ENCODE measurements around the gene NCAM2. TPM values are rescaled to one million over a fixed set of nuclear protein-coding genes. Genes with fewer than 3 reads are reported as not detected.
"Not testable (repeated sequence)": the region's sequence is repeated elsewhere in the genome, so short reads cannot be mapped to it uniquely, and the experiment has no call there.

The NCAM2 gene
- total RNA-seq, 2 experiments from 2014 or later: not detected

DNA sequence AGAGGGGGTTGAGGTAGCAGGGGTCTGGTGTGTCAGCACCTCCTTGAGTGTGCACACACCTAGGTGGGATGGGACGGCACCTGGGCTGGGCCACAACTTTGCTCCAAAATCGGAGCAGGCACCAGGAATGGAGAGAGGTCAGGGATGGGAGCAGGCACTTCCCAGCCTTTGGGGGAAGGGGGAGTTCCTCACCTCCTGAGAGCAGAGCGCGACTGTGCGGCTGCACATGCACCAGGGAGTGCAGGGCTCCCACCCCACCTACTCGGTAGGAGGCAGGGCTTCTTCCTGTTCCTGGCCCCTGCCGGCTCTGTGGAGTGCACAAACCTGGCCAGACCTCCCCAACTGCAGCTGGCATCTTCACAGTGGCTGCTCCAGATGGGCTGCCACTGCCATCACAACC lies 399.3 kb downstream of the NCAM2 start:
- ChIA-PET POLR2A (no interaction called here), CTCF (no interaction called here)
- Mint-ChIP-seq H3K36me3 (ENCODE audit: low read depth) (no peaks in the 10 kb centered on the region), H3K27ac (no peak overlapping the region), H3K9me3 (ENCODE audit: insufficient read depth) (peaks cover 6% of the 10 kb centered on the region), H3K4me3 (no peak overlapping the region), H3K4me1 (ENCODE audit: low read depth) (no peaks in the 10 kb centered on the region), H3K27me3 (ENCODE audit: low read depth) (no peaks in the 10 kb centered on the region)
- ATAC-seq: no peak
- no peak for DNase-seq

DNA sequence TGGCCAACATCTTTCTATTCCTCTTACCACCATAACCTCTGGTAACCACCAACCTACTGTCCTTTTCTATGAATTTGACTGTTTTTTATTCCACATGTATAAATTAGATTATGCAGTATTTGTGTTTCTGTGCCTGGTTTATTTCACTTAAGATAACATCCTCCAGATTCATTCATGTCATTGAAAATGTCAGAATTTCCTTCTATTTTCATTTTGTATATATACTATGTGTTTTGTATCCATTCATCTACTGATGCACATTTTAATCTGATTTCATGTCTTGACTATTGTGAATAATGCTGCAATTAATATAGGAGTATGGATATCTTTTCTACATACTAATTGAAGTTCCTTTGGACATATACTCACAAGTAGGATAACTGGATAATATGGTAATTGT lies 403.2 kb downstream of the NCAM2 start:
- H3K9me3 Mint-ChIP-seq (ENCODE audit: insufficient read depth): peaks cover 16% of the 10 kb centered on the region
- H3K36me3 Mint-ChIP-seq (ENCODE audit: low read depth): no peaks in the 10 kb centered on the region
- H3K27me3 Mint-ChIP-seq (ENCODE audit: low read depth): no peaks in the 10 kb centered on the region
- no peak for DNase-seq
- H3K27ac Mint-ChIP-seq: no peak overlapping the region
- ATAC-seq: no peak
- H3K4me1 Mint-ChIP-seq (ENCODE audit: low read depth): no peaks in the 10 kb centered on the region
- ChIA-PET POLR2A (no interaction called here), CTCF (no interaction called here)
- H3K4me3 Mint-ChIP-seq: no peak overlapping the region

DNA sequence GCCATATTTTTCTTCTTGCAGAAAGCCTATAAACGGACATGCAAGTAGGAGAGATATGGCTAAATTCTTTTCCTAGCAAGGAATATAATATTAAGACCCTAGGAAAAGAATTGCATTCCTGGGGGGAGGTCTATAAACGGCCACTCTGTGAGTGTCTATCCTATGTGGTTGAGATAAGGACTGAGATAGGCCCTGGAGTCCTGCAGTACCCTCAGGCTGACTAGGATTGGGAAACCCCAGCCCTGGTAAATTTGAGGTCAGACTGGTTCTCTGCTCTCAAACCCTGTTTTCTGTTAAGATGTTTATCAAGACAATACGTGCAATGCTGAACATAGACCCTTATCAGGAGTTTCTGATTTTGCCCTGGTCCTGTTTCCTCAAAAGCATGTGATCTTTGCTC lies 404.0 kb downstream of the NCAM2 start:
- DNase-seq; H3K4me1 Mint-ChIP-seq (ENCODE audit: low read depth); H3K27ac Mint-ChIP-seq; POLR2A ChIA-PET; H3K27me3 Mint-ChIP-seq (ENCODE audit: low read depth); ATAC-seq; H3K36me3 Mint-ChIP-seq (ENCODE audit: low read depth); CTCF ChIA-PET; H3K4me3 Mint-ChIP-seq: not testable (repeated sequence)
- H3K9me3 Mint-ChIP-seq (ENCODE audit: insufficient read depth): peaks cover 16% of the 10 kb centered on the region

DNA sequence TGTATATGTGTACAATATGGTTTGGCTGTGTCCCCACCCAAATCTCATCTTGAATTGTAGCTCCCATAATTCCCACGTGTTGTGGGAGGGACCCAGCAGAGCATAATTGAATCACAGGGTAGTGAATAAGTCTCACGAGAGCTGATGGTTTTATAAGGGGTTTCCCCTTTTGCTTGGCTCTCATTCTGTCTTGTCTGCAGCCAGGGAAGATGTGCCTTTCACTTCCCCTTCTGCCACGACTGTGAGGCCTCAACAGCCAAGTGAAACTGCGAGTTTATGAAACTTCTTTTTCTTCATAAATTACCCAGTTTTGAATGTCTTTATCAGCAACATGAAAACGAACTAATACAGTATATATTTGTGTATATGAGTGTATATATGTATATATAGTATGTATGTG lies 406.1 kb downstream of the NCAM2 start:
- ATAC-seq; H3K4me1 Mint-ChIP-seq (ENCODE audit: low read depth); H3K4me3 Mint-ChIP-seq; DNase-seq; H3K27ac Mint-ChIP-seq; CTCF ChIA-PET; H3K36me3 Mint-ChIP-seq (ENCODE audit: low read depth); POLR2A ChIA-PET; H3K27me3 Mint-ChIP-seq (ENCODE audit: low read depth): not testable (repeated sequence)
- H3K9me3 Mint-ChIP-seq (ENCODE audit: insufficient read depth): peaks cover 16% of the 10 kb centered on the region

DNA sequence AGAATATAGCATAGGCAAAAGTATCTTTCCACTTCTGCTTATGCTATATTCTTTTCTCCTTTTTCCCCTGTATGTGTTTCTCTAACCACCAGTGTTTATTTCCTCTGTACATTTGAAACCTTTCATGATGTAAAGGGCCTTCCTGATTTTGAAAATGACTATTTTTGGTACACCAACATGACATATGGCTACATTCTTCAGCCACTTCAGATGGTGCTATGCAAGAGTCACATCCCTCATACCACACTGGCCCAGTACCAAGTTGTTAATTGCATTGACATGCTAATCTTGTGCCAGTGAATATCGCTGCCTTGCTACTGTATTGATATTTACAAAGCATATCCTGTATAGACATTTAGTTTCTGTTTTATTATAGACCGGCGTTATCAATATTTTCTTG lies 408.7 kb downstream of the NCAM2 start:
- no peaks in the 10 kb centered on the region for H3K4me1 Mint-ChIP-seq (ENCODE audit: low read depth)
- H3K9me3 Mint-ChIP-seq (ENCODE audit: insufficient read depth): peaks cover 16% of the 10 kb centered on the region
- DNase-seq (no peak), ATAC-seq (no peak)
- no peaks in the 10 kb centered on the region for H3K36me3 Mint-ChIP-seq (ENCODE audit: low read depth)
- no peak overlapping the region for H3K4me3 Mint-ChIP-seq
- CTCF ChIA-PET: no interaction called here
- no peak overlapping the region for H3K27ac Mint-ChIP-seq
- H3K27me3 Mint-ChIP-seq (ENCODE audit: low read depth): no peaks in the 10 kb centered on the region
- POLR2A ChIA-PET: no interaction called here

DNA sequence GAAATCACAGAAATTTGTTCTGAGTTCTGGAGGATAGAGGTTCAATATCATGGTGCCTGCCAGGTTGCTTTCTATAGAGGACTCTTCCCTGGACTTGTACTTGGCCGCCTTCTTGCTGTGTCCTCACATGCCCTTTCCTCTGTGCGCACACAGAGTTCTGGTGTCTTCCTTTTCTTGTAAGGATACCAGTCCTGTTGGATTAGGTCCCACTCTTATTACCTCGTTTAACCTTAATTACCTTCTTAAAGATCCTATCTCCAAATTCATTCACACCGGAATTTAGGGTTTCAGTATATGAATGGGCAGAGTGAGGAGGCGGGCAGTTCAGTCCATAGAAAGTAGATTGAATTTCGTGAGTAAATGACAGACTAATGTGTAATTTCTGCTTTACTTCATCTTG lies 413.9 kb downstream of the NCAM2 start:
- no peak overlapping the region for H3K27ac Mint-ChIP-seq
- DNase-seq (no peak), ATAC-seq (no peak)
- no peaks in the 10 kb centered on the region for H3K36me3 Mint-ChIP-seq (ENCODE audit: low read depth)
- H3K4me1 Mint-ChIP-seq (ENCODE audit: low read depth): no peaks in the 10 kb centered on the region
- H3K9me3 Mint-ChIP-seq (ENCODE audit: insufficient read depth): no peaks in the 10 kb centered on the region
- ChIA-PET POLR2A (no interaction called here), CTCF (no interaction called here)
- H3K4me3 Mint-ChIP-seq: no peak overlapping the region
- H3K27me3 Mint-ChIP-seq (ENCODE audit: low read depth): no peaks in the 10 kb centered on the region

DNA sequence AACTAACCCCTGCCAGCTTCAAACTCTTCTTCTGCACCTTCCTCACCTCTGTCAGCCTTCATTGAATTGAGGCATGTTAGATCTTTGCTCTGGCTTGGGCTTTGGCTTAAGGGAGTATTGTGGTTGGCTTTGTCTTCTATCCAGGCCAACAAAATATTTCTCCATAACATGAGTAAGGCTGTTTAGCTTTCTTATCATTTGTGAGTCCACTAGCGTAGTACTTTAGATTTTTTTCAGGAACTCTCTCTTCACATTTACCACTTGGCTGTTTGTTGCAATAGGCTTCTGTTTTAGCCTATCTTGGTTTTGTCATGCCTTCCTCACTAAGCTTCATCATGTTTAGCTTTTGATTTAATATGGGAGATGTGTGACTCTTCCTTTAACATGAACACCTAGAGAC lies 417.5 kb downstream of the NCAM2 start:
- DNase-seq (no peak), ATAC-seq (no peak)
- ChIA-PET CTCF (no interaction called here), POLR2A (no interaction called here)
- no peaks in the 10 kb centered on the region for H3K9me3 Mint-ChIP-seq (ENCODE audit: insufficient read depth)
- H3K4me3 Mint-ChIP-seq: no peak overlapping the region
- H3K27ac Mint-ChIP-seq: no peak overlapping the region
- H3K27me3 Mint-ChIP-seq (ENCODE audit: low read depth): no peaks in the 10 kb centered on the region
- no peaks in the 10 kb centered on the region for H3K4me1 Mint-ChIP-seq (ENCODE audit: low read depth)
- no peaks in the 10 kb centered on the region for H3K36me3 Mint-ChIP-seq (ENCODE audit: low read depth)

DNA sequence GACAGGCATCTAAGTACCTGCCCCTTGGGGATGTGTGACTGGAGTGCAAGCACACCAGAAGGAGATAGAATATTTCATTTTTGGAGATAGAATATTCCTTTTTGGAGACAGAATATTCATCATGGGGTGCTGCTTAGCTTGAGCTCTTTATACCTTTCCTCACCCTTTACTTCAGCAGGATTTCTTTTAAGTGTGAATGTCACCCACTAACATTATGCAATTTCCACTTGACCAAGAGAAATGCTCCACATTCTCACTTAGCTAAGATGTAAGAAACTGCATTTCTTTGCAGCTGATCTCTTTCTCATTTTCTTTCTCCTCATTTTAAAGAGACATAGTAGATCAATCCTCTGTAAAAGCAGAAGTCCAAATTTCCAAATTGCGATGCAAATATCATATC lies 436.7 kb downstream of the NCAM2 start:
- Mint-ChIP-seq H3K27ac (no peak overlapping the region), H3K4me3 (no peak overlapping the region), H3K36me3 (ENCODE audit: low read depth) (no peaks in the 10 kb centered on the region), H3K9me3 (ENCODE audit: insufficient read depth) (no peaks in the 10 kb centered on the region), H3K4me1 (ENCODE audit: low read depth) (no peaks in the 10 kb centered on the region), H3K27me3 (ENCODE audit: low read depth) (no peaks in the 10 kb centered on the region)
- POLR2A ChIA-PET: no interaction called here
- no peak for ATAC-seq
- CTCF ChIA-PET: no interaction called here
- DNase-seq: no peak

DNA sequence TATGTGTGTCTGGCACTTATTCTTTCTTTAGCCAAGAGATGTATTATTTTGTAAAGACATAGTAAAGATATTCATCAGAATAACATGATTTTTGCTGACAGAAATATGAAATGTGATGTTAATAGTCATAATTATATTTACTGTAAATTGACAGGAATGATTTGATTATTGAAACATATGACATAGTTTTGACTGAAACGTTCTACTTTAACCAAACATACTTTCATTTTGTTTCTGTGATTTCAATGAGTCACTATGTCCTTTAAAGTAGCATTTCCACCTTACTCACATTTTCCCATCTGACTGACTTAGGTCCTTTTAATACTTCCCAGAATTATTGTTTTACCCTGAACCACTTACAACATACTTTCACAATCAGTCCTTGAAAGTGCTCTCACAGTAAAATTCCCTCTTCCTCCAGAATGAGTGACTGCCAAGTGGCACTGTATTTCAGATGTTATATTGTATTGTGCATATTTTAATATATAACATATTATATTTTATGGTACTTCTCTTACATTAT lies 437.9 kb downstream of the NCAM2 start:
- ChIA-PET CTCF (no interaction called here), POLR2A (no interaction called here)
- Mint-ChIP-seq H3K27me3 (ENCODE audit: low read depth) (no peaks in the 10 kb centered on the region), H3K4me1 (ENCODE audit: low read depth) (no peaks in the 10 kb centered on the region), H3K36me3 (ENCODE audit: low read depth) (no peaks in the 10 kb centered on the region), H3K9me3 (ENCODE audit: insufficient read depth) (no peaks in the 10 kb centered on the region), H3K27ac (no peak overlapping the region), H3K4me3 (no peak overlapping the region)
- ATAC-seq (no peak), DNase-seq (no peak)

DNA sequence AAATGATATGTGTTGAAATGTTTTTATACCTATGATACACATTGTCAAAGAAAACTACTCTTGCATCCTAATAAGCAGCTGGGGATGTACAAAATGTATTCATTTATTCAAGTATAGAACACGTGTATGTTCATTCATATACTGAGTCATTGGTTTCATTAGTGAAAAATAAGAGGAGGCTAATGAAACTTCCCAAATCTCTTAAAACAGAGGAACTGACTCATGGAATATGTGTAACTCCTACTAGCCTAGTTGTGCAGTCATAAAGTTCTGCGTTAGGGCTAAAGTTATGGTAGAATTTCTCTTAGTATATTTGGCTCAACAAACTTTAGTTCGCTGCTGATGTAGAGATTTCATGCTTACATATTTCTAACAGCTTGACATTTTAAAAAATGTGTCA lies 441.6 kb downstream of the NCAM2 start:
- Mint-ChIP-seq H3K27ac (no peak overlapping the region), H3K4me1 (ENCODE audit: low read depth) (no peaks in the 10 kb centered on the region), H3K9me3 (ENCODE audit: insufficient read depth) (peaks cover 5% of the 10 kb centered on the region), H3K36me3 (ENCODE audit: low read depth) (no peaks in the 10 kb centered on the region), H3K27me3 (ENCODE audit: low read depth) (no peaks in the 10 kb centered on the region), H3K4me3 (no peak overlapping the region)
- DNase-seq (no peak), ATAC-seq (no peak)
- ChIA-PET POLR2A (no interaction called here), CTCF (no interaction called here)

DNA sequence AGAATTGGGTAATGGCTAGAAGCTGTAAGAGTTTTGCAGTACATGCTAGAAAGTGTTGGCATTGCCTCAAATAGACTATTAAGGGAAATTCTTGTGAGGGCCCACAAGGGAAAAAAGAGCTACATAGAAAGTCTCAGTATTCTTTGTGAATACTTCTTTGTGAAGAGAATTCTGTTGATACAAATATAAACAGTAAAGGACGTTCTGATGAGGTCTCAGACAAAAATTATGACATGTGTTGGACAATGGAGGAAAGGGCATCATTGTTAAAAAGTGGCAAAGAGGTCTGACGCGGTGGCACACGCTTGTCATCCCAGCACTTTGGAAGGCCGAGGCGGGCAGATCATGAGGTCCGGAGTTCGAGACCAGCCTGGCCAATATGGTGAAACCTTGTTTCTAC lies 458.9 kb downstream of the NCAM2 start:
- ChIA-PET CTCF (no interaction called here), POLR2A (no interaction called here)
- Mint-ChIP-seq H3K4me3 (no peak overlapping the region), H3K27ac (no peak overlapping the region), H3K27me3 (ENCODE audit: low read depth) (no peaks in the 10 kb centered on the region), H3K9me3 (ENCODE audit: insufficient read depth) (peaks cover 8% of the 10 kb centered on the region), H3K4me1 (ENCODE audit: low read depth) (no peaks in the 10 kb centered on the region), H3K36me3 (ENCODE audit: low read depth) (no peaks in the 10 kb centered on the region)
- DNase-seq: no peak
- no peak for ATAC-seq

DNA sequence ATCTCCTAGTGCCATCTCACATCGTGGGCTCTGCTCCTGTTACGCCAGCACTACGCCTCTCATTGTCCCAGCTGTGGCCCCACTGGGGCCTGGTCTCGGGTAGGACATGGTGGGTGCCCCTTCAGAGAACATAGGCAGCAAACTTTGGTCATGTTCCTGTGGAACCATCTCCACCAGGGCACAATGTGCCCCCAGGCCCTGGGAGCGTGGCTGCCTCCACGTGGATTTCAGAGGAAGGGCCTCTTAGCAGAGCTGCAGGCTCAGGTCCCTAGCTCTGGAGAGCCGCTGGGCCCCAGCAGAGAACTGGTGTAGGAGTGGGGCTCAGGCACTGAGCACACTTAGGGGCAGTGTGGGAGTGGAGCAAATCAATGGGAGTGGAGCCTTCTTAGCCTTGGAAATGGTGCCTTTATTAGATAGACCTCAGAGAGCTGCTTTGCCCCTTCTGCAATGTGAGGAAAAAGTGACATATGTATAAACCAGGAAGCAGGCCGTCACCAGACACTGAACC lies 460.0 kb downstream of the NCAM2 start:
- DNase-seq (no peak), ATAC-seq (no peak)
- Mint-ChIP-seq H3K27ac (no peak overlapping the region), H3K4me1 (ENCODE audit: low read depth) (no peaks in the 10 kb centered on the region), H3K36me3 (ENCODE audit: low read depth) (no peaks in the 10 kb centered on the region), H3K9me3 (ENCODE audit: insufficient read depth) (peaks cover 8% of the 10 kb centered on the region), H3K27me3 (ENCODE audit: low read depth) (no peaks in the 10 kb centered on the region), H3K4me3 (no peak overlapping the region)
- ChIA-PET POLR2A (no interaction called here), CTCF (no interaction called here)

DNA sequence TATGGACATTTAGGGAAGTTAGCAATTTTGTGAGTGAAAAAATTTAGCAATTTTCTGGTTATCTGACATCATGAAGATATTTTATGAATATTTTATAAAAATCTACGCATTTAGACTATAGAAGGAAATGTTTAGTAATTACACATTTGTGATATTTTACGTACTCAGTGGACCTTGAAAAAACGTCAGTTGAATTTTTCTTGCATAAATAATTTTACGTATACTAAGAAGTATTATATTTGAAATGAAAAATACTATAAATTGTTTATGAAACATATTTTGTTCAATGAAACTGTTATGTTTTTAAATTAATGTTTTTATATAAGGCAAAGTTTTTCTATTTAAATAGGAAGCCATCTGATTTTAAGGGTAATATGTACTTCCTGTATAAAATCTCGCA lies 462.8 kb downstream of the NCAM2 start:
- H3K4me3 Mint-ChIP-seq: no peak overlapping the region

More for the DNA sequence above, 462.8 kb downstream of the NCAM2 start:
- ChIA-PET CTCF (no interaction called here), POLR2A (no interaction called here)
- H3K9me3 Mint-ChIP-seq (ENCODE audit: insufficient read depth): peaks cover 6% of the 10 kb centered on the region
- ATAC-seq (no peak), DNase-seq (no peak)
- H3K27ac Mint-ChIP-seq: no peak overlapping the region
- H3K36me3 Mint-ChIP-seq (ENCODE audit: low read depth): no peaks in the 10 kb centered on the region
- H3K4me1 Mint-ChIP-seq (ENCODE audit: low read depth): no peaks in the 10 kb centered on the region
- no peaks in the 10 kb centered on the region for H3K27me3 Mint-ChIP-seq (ENCODE audit: low read depth)
